GM12878 (cell line): ENCODE data around the gene XRCC4. TPM values are rescaled to one million over a fixed set of nuclear protein-coding genes. Genes with fewer than 3 reads are reported as not detected.

Experiments
- ATF2 ChIP-seq: IDR thresholded peaks from 2 replicates; pipeline ENCODE4 v1.6.1; 2012; ENCODE audit warnings: low read length, inconsistent platforms
- HCFC1 ChIP-seq: fragments of 150-350 bp; IDR thresholded peaks from 2 replicates; pipeline ENCODE4 v1.6.1; 2014; ENCODE audit warnings: low read length
- HDAC2 ChIP-seq: fragments of 200-600 bp; sonication (generic); IDR thresholded peaks from 2 replicates; pipeline ENCODE4 v1.6.1; 2017
- IKZF1 ChIP-seq: fragments of 450-650 bp; conservative IDR thresholded peaks from 2 replicates; pipeline ENCODE4 v1.6.1; 2017; ENCODE audit warnings: antibody characterized with exemption, mild to moderate bottlenecking
- LARP7 ChIP-seq: fragments of 450-650 bp; IDR thresholded peaks from 2 replicates; pipeline ENCODE4 v1.6.1; 2017; ENCODE audit warnings: mild to moderate bottlenecking
- MEF2B ChIP-seq: fragments of 450-650 bp; IDR thresholded peaks from 2 replicates; pipeline ENCODE4 v1.6.1; 2018; ENCODE audit warnings: mild to moderate bottlenecking, moderate library complexity; ENCODE audit not compliant: partially characterized antibody, poor library complexity, severe bottlenecking
- NFYA ChIP-seq: IDR thresholded peaks from 2 replicates; pipeline ENCODE4 v1.6.1; 2011; ENCODE audit warnings: low read depth, mild to moderate bottlenecking, low read length, improper control_type of control experiment, borderline replicate concordance
- NR2F1 ChIP-seq: fragments of 450-650 bp; conservative IDR thresholded peaks from 2 replicates; pipeline ENCODE4 v1.6.1; 2017; ENCODE audit warnings: mild to moderate bottlenecking
- ZBTB4 ChIP-seq: fragments of 450-650 bp; formaldehyde crosslinking; IDR thresholded peaks from 2 replicates; pipeline ENCODE4 v1.4.0; 2022; ENCODE audit warnings: mild to moderate bottlenecking, moderate library complexity
- polyA plus RNA-seq, 11 experiments: library from polyadenylated mRNA; depleted of rRNA in 4 of 11; unstranded in 6 of 11; stranded (reverse) in 5 of 11; fragments of >200 nt; fragmentation: Nextera tagmentation in 4 of 11; fragmentation: Illumina TruSeq in 1 of 11; extraction: Ambion mirVana in 4 of 11; extraction: Trizol in 1 of 11; gene quantifications; 1 replicate in 1 of 11; 2 replicates in 10 of 11; pipeline versions ENCODE4 v1.2.1 to v1.2.3, GENCODE V29; 2011 to 2016; ENCODE audit warnings: inconsistent platforms in 2 of 11, missing spikeins in 2 of 11, low read depth in 1 of 11
- total RNA-seq, 4 experiments: library from RNA; depleted of rRNA in 3 of 4; stranded (reverse); fragments of >200 nt in 3 of 4; fragmentation: Illumina TruSeq in 1 of 4; extraction: Trizol in 1 of 4; gene quantifications; 2 replicates each; pipeline versions ENCODE4 v1.2.1 to v1.2.3, GENCODE V29; 2013 to 2021
- TF ChIP-seq, protein P1 (sequence below): fragments of 450-650 bp; IDR thresholded peaks from 2 replicates; pipeline ENCODE4 v1.6.1; 2017; ENCODE audit warnings: mild to moderate bottlenecking, low read depth, inconsistent platforms; ENCODE audit not compliant: poor library complexity, severe bottlenecking
- TF ChIP-seq, protein P2 (sequence below): fragments of 450-650 bp; formaldehyde crosslinking; IDR thresholded peaks from 2 replicates; pipeline ENCODE4 v1.4.0; 2020; ENCODE audit warnings: mild to moderate bottlenecking, moderate library complexity
- TF ChIP-seq, protein P3 (sequence below): fragments of 450-650 bp; IDR thresholded peaks from 2 replicates; pipeline ENCODE4 v1.6.1; 2016; ENCODE audit warnings: mild to moderate bottlenecking
- TF ChIP-seq, protein P4 (sequence below): fragments of 450-650 bp; IDR thresholded peaks from 2 replicates; pipeline ENCODE4 v1.6.1; 2017; ENCODE audit warnings: borderline replicate concordance

The XRCC4 gene
- total and polyA plus RNA-seq, 10 of the 15 experiments (the other 5 are each of a cell fraction or from before 2014, with no cell fraction given): 12.1 to 53.6 (median 25.8) TPM

GRCh38 chr5:83306572-83307241 is 229.4 kb downstream of the XRCC4 start (continued):
- TF ChIP-seq, protein P1, sequence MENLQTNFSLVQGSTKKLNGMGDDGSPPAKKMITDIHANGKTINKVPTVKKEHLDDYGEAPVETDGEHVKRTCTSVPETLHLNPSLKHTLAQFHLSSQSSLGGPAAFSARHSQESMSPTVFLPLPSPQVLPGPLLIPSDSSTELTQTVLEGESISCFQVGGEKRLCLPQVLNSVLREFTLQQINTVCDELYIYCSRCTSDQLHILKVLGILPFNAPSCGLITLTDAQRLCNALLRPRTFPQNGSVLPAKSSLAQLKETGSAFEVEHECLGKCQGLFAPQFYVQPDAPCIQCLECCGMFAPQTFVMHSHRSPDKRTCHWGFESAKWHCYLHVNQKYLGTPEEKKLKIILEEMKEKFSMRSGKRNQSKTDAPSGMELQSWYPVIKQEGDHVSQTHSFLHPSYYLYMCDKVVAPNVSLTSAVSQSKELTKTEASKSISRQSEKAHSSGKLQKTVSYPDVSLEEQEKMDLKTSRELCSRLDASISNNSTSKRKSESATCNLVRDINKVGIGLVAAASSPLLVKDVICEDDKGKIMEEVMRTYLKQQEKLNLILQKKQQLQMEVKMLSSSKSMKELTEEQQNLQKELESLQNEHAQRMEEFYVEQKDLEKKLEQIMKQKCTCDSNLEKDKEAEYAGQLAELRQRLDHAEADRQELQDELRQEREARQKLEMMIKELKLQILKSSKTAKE: peak; percentile 71
- TF ChIP-seq ZBTB4 (CRISPR knock-in tag) (no peak), HDAC2 (no peak), NFYA (no peak), MEF2B (peak; percentile 54), ATF2 (peak; percentile 93), IKZF1 (peak; percentile 92), HCFC1 (no peak), LARP7 (no peak), NR2F1 (no peak)
- TF ChIP-seq, protein P2, sequence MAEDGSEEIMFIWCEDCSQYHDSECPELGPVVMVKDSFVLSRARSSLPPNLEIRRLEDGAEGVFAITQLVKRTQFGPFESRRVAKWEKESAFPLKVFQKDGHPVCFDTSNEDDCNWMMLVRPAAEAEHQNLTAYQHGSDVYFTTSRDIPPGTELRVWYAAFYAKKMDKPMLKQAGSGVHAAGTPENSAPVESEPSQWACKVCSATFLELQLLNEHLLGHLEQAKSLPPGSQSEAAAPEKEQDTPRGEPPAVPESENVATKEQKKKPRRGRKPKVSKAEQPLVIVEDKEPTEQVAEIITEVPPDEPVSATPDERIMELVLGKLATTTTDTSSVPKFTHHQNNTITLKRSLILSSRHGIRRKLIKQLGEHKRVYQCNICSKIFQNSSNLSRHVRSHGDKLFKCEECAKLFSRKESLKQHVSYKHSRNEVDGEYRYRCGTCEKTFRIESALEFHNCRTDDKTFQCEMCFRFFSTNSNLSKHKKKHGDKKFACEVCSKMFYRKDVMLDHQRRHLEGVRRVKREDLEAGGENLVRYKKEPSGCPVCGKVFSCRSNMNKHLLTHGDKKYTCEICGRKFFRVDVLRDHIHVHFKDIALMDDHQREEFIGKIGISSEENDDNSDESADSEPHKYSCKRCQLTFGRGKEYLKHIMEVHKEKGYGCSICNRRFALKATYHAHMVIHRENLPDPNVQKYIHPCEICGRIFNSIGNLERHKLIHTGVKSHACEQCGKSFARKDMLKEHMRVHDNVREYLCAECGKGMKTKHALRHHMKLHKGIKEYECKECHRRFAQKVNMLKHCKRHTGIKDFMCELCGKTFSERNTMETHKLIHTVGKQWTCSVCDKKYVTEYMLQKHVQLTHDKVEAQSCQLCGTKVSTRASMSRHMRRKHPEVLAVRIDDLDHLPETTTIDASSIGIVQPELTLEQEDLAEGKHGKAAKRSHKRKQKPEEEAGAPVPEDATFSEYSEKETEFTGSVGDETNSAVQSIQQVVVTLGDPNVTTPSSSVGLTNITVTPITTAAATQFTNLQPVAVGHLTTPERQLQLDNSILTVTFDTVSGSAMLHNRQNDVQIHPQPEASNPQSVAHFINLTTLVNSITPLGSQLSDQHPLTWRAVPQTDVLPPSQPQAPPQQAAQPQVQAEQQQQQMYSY: no peak
- TF ChIP-seq, protein P3, sequence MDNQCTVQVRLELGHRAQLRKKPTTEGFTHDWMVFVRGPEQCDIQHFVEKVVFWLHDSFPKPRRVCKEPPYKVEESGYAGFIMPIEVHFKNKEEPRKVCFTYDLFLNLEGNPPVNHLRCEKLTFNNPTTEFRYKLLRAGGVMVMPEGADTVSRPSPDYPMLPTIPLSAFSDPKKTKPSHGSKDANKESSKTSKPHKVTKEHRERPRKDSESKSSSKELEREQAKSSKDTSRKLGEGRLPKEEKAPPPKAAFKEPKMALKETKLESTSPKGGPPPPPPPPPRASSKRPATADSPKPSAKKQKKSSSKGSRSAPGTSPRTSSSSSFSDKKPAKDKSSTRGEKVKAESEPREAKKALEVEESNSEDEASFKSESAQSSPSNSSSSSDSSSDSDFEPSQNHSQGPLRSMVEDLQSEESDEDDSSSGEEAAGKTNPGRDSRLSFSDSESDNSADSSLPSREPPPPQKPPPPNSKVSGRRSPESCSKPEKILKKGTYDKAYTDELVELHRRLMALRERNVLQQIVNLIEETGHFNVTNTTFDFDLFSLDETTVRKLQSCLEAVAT: peak; percentile 55; the same call in 1 of the 2 replicates
- TF ChIP-seq, protein P4, sequence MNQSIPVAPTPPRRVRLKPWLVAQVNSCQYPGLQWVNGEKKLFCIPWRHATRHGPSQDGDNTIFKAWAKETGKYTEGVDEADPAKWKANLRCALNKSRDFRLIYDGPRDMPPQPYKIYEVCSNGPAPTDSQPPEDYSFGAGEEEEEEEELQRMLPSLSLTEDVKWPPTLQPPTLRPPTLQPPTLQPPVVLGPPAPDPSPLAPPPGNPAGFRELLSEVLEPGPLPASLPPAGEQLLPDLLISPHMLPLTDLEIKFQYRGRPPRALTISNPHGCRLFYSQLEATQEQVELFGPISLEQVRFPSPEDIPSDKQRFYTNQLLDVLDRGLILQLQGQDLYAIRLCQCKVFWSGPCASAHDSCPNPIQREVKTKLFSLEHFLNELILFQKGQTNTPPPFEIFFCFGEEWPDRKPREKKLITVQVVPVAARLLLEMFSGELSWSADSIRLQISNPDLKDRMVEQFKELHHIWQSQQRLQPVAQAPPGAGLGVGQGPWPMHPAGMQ: no peak
